Measurements from ENCODE around the gene CANX.

GRCh38 chr5:179668391-179668790 is 30.4 kb upstream of the CANX start:
- TF ChIP-seq CTCF (IDR thresholded peaks at IDR 0.05; ENCODE audit: low read depth, low read length) (peak; percentile 100), POLR2A (IDR thresholded peaks at IDR 0.05; ENCODE audit: extremely low read depth, insufficient read length) (no peak), MAX (IDR thresholded peaks at IDR 0.05; ENCODE audit: low read depth, low read length) (no peak), MYC (IDR thresholded peaks at IDR 0.05; ENCODE audit: low read depth, low read length) (no peak)

Measured in NB4 (cell line).